Measurements from ENCODE around the gene TIFAB. TPM values are rescaled to one million over a fixed set of nuclear protein-coding genes. Genes with fewer than 3 reads are reported as not detected.
A peak's percentile ranks its signal among the peaks of the same experiment; 100 is the strongest.

The TIFAB gene
- total RNA-seq, 1 experiment from 2014 or later: not detected

- DNase-seq (ENCODE audit: low read depth): no peak
Measured at GRCh38 chr5:135481909-135482311, 29.8 kb upstream of the TIFAB start.

GRCh38 chr5:135481387-135481786, 29.2 kb upstream of the TIFAB start:
- DNase-seq (ENCODE audit: low read depth): no peak

GRCh38 chr5:135480511-135480910, 28.4 kb upstream of the TIFAB start:
- DNase-seq (ENCODE audit: low read depth): no peak

DNA sequence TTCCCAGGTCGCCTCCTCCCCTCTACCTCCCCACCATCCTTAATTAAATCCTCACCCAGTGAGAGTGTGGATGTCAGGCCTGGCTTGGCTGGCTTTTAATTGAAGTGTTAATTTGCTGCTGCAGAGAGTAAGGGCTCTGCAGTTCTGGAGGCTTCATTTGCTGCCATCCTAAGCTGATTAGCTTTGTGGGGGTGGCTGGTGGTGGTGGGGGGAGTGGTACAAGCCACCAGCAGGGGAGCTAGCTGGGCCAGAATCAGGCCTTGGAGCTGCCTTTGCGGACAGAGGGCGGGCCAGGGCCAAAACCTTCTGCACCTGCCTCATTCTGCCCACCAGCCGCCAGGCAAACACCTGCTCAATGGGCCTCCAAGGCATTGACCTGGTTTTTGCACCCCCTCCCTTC, 26.8 kb upstream of the TIFAB start:
- no peak for DNase-seq (ENCODE audit: low read depth)

DNA sequence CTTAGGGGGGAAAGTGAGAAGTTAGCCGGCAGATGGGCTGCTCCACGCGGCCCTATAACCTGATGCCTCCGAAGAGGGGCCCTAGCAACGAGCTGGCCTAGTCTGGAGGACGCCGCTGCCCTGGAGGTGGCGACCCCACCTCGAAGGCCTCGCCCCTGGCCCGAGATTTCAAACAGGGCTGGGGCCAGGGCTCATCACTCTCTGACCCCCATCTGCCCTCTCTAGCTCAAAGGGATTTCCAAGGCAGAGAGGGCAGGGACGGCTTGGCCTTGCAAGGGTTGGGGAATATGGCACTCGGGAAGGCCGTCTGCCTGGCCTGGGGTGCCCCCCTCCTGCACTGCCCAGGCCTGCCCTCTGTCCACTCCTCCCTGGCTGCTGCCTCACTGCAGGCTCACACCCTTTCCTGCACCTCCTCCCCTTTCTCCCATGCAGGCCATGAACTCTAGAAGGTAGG, 25.5 kb upstream of the TIFAB start:
- DNase-seq (ENCODE audit: low read depth): no peak

DNA sequence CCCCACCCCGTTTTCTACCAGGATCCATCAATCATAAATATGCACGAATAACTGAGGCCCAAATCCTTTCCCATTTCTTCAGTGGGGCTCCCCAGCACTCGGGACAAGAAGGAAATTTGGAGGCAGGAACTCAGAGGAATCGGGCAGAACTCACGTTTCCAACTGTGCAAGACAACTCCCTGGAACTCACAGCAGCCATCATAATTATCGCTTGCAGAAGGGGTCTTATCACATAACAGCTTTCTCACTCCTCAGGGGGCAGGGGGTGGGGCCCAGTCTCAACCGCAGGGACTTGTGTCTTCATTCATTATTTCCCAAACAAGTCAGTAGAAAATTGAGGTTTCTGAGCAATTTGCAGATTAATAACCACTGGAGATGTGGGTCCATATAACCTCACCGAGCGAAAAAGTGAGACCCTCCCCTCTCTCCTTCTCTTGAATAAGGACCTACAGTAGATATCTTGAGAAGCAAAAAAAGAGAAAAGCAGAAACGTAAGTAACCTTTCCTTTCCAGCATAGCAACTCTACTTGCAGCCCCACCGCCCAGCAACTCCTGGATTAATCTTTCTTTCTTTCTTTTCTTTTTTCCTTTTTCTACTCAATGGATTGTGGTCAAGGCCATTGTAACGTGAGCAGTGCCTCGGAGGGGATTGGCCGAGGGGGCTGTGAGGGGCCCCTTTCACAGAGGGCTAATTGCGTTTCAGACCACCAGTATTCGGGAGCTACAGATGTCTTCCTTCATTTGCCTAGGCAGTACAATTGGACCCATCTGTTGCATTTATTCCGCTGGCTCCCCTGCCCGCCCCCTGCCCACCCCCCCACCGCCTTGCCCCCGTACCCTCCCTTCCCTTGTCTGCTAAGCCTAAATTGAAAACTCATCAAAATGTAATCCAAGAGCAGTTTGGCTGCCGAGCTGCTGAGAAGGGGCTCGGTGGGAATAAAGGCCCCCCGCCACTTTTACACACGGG, 24.7 kb upstream of the TIFAB start:
- DNase-seq (ENCODE audit: low read depth): no peak

GRCh38 chr5:135473956-135474670, 22.0 kb upstream of the TIFAB start:
- DNase-seq (ENCODE audit: low read depth): no peak

DNA sequence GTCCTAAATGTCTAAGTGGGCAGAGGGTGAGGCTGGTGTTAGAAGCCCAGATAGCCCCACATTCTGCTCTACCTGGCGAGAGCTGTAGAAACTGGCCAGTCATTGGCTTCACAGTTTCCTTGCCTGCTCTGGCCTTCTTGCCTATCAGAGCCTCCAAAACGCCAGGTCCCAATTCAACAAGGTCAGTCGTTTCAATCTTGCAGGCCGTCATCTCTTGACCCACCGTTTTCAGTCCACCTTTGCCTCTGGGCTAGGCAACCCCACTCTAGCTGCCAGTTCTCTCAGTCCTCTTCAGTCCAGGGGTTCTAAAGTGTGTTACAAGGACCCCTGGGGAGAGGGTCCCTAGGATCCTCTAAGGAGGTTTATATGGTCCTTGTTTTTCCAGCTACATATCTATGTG, 20.0 kb upstream of the TIFAB start:
- no peak for DNase-seq (ENCODE audit: low read depth)

DNA sequence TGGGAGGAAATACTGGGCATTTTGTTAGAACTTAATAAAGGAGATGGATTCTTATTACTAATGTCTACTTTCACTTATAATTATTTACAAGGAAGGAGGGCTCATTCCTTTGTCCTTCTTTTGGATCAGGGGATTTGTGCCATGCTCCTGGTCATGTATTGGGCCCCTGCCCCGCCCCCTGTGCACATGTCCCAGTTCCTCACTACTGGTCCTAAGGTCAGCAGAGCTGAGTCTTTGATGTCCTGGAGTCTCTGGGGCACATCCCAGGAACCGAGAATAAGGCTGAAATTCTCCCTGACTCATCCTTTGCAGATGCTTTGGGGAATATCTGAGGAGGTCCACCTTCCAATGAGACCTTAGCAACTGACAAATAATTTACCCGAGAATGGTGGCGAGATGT, 19.6 kb upstream of the TIFAB start:
- DNase-seq (ENCODE audit: low read depth): no peak

GRCh38 chr5:135469911-135470310, 17.8 kb upstream of the TIFAB start:
- DNase-seq (ENCODE audit: low read depth): no peak

DNA sequence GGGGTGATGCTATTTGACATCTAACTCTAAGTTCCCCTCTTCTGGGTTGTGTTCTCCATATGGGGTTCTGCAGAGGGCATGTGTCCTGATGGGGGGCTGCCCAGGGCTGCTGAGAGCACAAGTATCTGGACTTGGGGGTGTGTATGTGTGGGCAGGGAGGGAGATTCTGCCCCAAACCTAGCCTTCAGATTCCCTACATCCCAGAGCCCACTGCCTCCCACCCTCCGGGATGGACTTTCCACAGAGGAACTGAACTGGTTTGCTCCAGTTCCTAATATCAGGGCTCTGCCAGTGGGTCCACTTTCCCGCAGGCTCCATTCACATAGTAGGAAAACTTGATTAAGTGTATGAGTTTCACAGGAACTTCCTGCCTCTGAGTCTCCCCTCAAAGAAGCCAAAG, 16.4 kb upstream of the TIFAB start:
- DNase-seq (ENCODE audit: low read depth): no peak

GRCh38 chr5:135467871-135468485, 15.8 kb upstream of the TIFAB start:
- DNase-seq (ENCODE audit: low read depth): no peak

GRCh38 chr5:135467051-135467625, 15.0 kb upstream of the TIFAB start:
- no peak for DNase-seq (ENCODE audit: low read depth)

- peak; percentile 49 for DNase-seq (ENCODE audit: low read depth)
Measured at GRCh38 chr5:135466178-135467050, 14.3 kb upstream of the TIFAB start.

- DNase-seq (ENCODE audit: low read depth): no peak
Measured at GRCh38 chr5:135465391-135466122, 13.4 kb upstream of the TIFAB start.

DNA sequence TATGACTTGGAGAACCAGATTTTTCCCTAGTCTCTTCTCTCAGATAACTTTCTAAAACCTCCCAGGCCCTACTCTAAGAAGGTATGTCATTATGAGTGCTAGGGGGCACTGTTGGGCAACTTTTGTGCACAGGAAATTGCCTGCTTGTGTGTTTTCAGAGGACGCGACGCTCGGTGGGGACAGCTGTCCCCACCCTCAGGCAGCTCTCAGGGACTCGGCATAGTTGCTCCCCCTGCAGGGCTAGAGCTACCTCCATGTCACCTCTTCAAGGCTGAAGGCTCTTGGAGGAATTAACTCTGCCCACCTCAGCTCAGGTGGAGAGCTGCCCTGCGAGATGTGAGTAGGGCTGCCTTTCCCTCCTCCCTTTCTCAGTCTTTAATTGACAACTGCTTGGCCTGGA, 10.2 kb upstream of the TIFAB start:
- peak; percentile 66 for DNase-seq (ENCODE audit: low read depth)

DNA sequence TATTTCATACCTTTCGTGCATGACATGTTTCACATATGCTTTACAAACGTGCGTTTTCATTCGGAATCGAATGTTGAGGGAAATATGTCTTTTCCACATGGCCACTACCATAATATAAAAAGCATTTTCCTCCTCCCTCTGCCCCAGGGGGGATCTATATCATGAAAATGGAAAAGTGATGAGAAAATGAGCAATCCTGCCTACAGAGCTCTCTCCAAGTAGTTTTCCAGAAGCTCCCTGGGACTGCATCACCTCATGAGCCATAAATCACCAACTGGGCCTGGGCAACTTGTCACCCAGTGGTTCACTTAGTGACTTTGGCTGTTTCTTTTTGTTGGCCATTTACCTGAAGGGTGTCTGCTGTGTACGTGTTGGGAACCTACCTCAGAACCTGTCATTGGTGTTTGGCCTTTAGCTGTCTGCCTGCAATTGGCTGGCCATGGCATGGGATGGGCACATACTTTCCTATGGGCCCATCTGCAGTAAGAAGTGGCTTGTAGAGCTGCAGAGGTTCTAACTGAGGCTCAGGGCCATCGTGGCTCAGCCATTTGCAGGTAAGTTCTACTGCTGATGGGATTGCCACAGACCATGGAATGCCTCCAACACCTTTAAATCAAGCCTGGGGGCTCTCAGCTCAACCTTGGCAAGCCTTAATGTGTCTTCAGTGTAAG, 9.5 kb upstream of the TIFAB start:
- DNase-seq (ENCODE audit: low read depth): no peak

- DNase-seq (ENCODE audit: low read depth): no peak
Measured at GRCh38 chr5:135460246-135461033, 8.3 kb upstream of the TIFAB start.

GRCh38 chr5:135458921-135459331, 6.8 kb upstream of the TIFAB start:
- DNase-seq (ENCODE audit: low read depth): peak; percentile 80

Measured in M059J (cell line).